K562 (cell line): Measurements from ENCODE around the gene RET. TPM values are rescaled to one million over a fixed set of nuclear protein-coding genes. Genes with fewer than 3 reads are reported as not detected.
A peak's percentile ranks its signal among the peaks of the same experiment; 100 is the strongest.

ENCODE experiments used
- ATF1 ChIP-seq, 2 experiments: fragments of 450-650 bp in 1 of 2; IDR thresholded peaks; 2 replicates each; pipeline ENCODE4 v1.6.1; 2016; ENCODE audit warnings: missing compliant biosample characterization in 1 of 2, missing genetic modification characterization in 1 of 2
- CCAR2 ChIP-seq: fragments of 200-400 bp; formaldehyde crosslinking; IDR thresholded peaks from 2 replicates; pipeline ENCODE4 v1.6.1; 2017; ENCODE audit warnings: mild to moderate bottlenecking, low read depth, low read length
- ELF2 ChIP-seq: fragments of 250-450 bp; sonication (Bioruptor Pico); IDR thresholded peaks from 2 replicates; pipeline ENCODE4 v1.5.0; 2021; ENCODE audit warnings: mild to moderate bottlenecking
- HDAC2 ChIP-seq: fragments of 450-650 bp; IDR thresholded peaks from 2 replicates; pipeline ENCODE4 v1.6.1; 2016; ENCODE audit warnings: mild to moderate bottlenecking
- HMGN3 ChIP-seq: IDR thresholded peaks from 2 replicates; pipeline ENCODE4 v1.6.1; 2011; ENCODE audit warnings: borderline replicate concordance, low read depth, mild to moderate bottlenecking, mixed read lengths, low read length; ENCODE audit not compliant: insufficient read length; ENCODE audit errors: extremely low read depth
- KLF10 ChIP-seq: fragments of 250-450 bp; sonication (Bioruptor Pico); IDR thresholded peaks from 2 replicates; pipeline ENCODE4 v1.6.1; 2021; ENCODE audit warnings: matching md5 sums
- NFATC3 ChIP-seq: fragments of 450-650 bp; IDR thresholded peaks from 2 replicates; pipeline ENCODE4 v1.6.1; 2017; ENCODE audit warnings: mild to moderate bottlenecking
- SMARCE1 ChIP-seq: fragments of 450-650 bp; IDR thresholded peaks from 2 replicates; pipeline ENCODE4 v1.7.1; 2016; ENCODE audit warnings: mild to moderate bottlenecking
- SMC3 ChIP-seq: conservative IDR thresholded peaks from 2 replicates; pipeline ENCODE4 v1.6.1; 2011; ENCODE audit warnings: low read depth, low read length, improper control_type of control experiment; ENCODE audit not compliant: insufficient read depth
- VEZF1 ChIP-seq: fragments of 200-800 bp; sonication (Bioruptor generic); IDR thresholded peaks from 2 replicates; pipeline ENCODE4 v1.6.1; 2017; ENCODE audit warnings: missing genetic modification characterization, missing compliant biosample characterization
- ZNF354B ChIP-seq: fragments of 250-450 bp; sonication (Bioruptor Pico); IDR thresholded peaks from 2 replicates; pipeline ENCODE4 v1.4.0; 2020
- ZNF436 ChIP-seq: fragments of 250-450, 450-650 bp; sonication (Bioruptor Pico); formaldehyde crosslinking; IDR thresholded peaks from 2 replicates; pipeline ENCODE4 v1.7.0; 2020; ENCODE audit warnings: mild to moderate bottlenecking
- polyA plus RNA-seq, 8 experiments: library from polyadenylated mRNA; depleted of rRNA in 4 of 8; stranded (reverse) in 5 of 8; unstranded in 3 of 8; fragments of >200 nt; fragmentation: Nextera tagmentation in 2 of 8; fragmentation: Illumina TruSeq in 1 of 8; extraction: Ambion mirVana in 2 of 8; extraction: Trizol in 1 of 8; gene quantifications; 2 replicates each; pipeline versions ENCODE4 v1.2.1 to v1.2.3, GENCODE V29; 2011 to 2014; ENCODE audit warnings: inconsistent platforms in 1 of 8, missing spikeins in 1 of 8
- total RNA-seq, 7 experiments: library from RNA; depleted of rRNA in 6 of 7; stranded (reverse); fragments of >200 nt in 6 of 7; fragmentation: Illumina TruSeq in 2 of 7; extraction: Trizol in 2 of 7; gene quantifications; 2 replicates each; pipeline versions ENCODE4 v1.2.1 to v1.2.3, GENCODE V29; 2011 to 2021; ENCODE audit warnings: low replicate concordance in 1 of 7
- TF ChIP-seq, protein P1 (sequence below): fragments of 200-800 bp; sonication (Bioruptor generic); IDR thresholded peaks from 2 replicates; pipeline ENCODE4 v1.6.1; 2016; ENCODE audit warnings: missing genetic modification characterization, missing compliant biosample characterization
- TF ChIP-seq, protein P2 (sequence below), 2 experiments: fragments of 450-650 bp in 1 of 2; sonication (generic) in 1 of 2; formaldehyde crosslinking in 1 of 2; IDR thresholded peaks in 1 of 2; conservative IDR thresholded peaks in 1 of 2; 2 replicates each; pipeline versions ENCODE4 v1.6.1 to v1.8.1; 2016 to 2023; ENCODE audit warnings: mild to moderate bottlenecking in 2 of 2, moderate library complexity in 2 of 2, inconsistent platforms in 1 of 2, missing genetic modification reagents in 1 of 2
- TF ChIP-seq, protein P3 (sequence below): fragments of 450-650 bp; IDR thresholded peaks from 2 replicates; pipeline ENCODE4 v1.6.1; 2016; ENCODE audit warnings: low read depth, mild to moderate bottlenecking, moderate library complexity
- TF ChIP-seq, protein P4 (sequence below): fragments of 450-650 bp; IDR thresholded peaks from 2 replicates; pipeline ENCODE4 v1.6.1; 2016; ENCODE audit warnings: borderline replicate concordance

The RET gene
- total and polyA plus RNA-seq, 9 of the 15 experiments (the other 6 are each of a cell fraction or from before 2014, with no cell fraction given): 0.04 to 0.05 TPM; not detected in 7

DNA sequence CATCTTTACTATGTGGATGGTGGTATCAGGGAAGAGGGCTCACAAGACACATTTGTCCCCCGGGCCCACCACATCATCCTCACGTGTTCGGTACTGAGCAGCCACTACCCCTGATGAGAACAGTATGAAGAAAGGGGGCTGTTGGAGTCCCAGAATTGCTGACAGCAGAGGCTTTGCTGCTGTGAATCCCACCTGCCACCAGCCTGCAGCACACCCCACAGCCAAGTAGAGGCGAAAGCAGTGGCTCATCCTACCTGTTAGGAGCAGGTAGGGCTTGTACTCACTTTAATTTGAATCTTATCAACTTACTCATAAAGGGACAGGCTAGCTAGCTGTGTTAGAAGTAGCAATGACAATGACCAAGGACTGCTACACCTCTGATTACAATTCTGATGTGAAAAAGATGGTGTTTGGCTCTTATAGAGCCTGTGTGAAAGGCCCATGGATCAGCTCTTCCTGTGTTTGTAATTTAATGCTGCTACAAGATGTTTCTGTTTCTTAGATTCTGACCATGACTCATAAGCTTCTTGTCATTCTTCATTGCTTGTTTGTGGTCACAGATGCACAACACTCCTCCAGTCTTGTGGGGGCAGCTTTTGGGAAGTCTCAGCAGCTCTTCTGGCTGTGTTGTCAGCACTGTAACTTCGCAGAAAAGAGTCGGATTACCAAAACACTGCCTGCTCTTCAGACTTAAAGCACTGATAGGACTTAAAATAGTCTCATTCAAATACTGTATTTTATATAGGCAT, 52.3 kb downstream of the RET start (continued):
- peak; percentile 52 for TF ChIP-seq VEZF1 (CRISPR knock-in tag)
- no peak for TF ChIP-seq HDAC2
- TF ChIP-seq, protein P1, sequence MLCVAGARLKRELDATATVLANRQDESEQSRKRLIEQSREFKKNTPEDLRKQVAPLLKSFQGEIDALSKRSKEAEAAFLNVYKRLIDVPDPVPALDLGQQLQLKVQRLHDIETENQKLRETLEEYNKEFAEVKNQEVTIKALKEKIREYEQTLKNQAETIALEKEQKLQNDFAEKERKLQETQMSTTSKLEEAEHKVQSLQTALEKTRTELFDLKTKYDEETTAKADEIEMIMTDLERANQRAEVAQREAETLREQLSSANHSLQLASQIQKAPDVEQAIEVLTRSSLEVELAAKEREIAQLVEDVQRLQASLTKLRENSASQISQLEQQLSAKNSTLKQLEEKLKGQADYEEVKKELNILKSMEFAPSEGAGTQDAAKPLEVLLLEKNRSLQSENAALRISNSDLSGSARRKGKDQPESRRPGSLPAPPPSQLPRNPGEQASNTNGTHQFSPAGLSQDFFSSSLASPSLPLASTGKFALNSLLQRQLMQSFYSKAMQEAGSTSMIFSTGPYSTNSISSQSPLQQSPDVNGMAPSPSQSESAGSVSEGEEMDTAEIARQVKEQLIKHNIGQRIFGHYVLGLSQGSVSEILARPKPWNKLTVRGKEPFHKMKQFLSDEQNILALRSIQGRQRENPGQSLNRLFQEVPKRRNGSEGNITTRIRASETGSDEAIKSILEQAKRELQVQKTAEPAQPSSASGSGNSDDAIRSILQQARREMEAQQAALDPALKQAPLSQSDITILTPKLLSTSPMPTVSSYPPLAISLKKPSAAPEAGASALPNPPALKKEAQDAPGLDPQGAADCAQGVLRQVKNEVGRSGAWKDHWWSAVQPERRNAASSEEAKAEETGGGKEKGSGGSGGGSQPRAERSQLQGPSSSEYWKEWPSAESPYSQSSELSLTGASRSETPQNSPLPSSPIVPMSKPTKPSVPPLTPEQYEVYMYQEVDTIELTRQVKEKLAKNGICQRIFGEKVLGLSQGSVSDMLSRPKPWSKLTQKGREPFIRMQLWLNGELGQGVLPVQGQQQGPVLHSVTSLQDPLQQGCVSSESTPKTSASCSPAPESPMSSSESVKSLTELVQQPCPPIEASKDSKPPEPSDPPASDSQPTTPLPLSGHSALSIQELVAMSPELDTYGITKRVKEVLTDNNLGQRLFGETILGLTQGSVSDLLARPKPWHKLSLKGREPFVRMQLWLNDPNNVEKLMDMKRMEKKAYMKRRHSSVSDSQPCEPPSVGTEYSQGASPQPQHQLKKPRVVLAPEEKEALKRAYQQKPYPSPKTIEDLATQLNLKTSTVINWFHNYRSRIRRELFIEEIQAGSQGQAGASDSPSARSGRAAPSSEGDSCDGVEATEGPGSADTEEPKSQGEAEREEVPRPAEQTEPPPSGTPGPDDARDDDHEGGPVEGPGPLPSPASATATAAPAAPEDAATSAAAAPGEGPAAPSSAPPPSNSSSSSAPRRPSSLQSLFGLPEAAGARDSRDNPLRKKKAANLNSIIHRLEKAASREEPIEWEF (CRISPR knock-in tag): no peak
- no peak for TF ChIP-seq ATF1 (CRISPR knock-in tag; IDR thresholded peaks at IDR 0.05)
- TF ChIP-seq ATF1 (tag; IDR thresholded peaks at IDR 0.05): 0 out of 2 replicates have a peak, but pooled peaks have one; percentile 23
- TF ChIP-seq, protein P2, sequence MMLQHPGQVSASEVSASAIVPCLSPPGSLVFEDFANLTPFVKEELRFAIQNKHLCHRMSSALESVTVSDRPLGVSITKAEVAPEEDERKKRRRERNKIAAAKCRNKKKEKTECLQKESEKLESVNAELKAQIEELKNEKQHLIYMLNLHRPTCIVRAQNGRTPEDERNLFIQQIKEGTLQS (IDR thresholded peaks at IDR 0.05): peak; percentile 74
- TF ChIP-seq, protein P2 (CRISPR knock-in tag; conservative IDR thresholded peaks at IDR 0.05): no peak
- TF ChIP-seq KLF10 (CRISPR knock-in tag): no peak
- no peak for TF ChIP-seq ZNF354B (CRISPR knock-in tag)
- no peak for TF ChIP-seq SMC3
- no peak for TF ChIP-seq HMGN3
- no peak for TF ChIP-seq ZNF436 (CRISPR knock-in tag)
- TF ChIP-seq, protein P3, sequence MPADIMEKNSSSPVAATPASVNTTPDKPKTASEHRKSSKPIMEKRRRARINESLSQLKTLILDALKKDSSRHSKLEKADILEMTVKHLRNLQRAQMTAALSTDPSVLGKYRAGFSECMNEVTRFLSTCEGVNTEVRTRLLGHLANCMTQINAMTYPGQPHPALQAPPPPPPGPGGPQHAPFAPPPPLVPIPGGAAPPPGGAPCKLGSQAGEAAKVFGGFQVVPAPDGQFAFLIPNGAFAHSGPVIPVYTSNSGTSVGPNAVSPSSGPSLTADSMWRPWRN: peak; percentile 38
- TF ChIP-seq CCAR2: no peak
- peak; percentile 66 for TF ChIP-seq SMARCE1
- TF ChIP-seq ELF2 (CRISPR knock-in tag): no peak
- no peak for TF ChIP-seq NFATC3
- TF ChIP-seq, protein P4, sequence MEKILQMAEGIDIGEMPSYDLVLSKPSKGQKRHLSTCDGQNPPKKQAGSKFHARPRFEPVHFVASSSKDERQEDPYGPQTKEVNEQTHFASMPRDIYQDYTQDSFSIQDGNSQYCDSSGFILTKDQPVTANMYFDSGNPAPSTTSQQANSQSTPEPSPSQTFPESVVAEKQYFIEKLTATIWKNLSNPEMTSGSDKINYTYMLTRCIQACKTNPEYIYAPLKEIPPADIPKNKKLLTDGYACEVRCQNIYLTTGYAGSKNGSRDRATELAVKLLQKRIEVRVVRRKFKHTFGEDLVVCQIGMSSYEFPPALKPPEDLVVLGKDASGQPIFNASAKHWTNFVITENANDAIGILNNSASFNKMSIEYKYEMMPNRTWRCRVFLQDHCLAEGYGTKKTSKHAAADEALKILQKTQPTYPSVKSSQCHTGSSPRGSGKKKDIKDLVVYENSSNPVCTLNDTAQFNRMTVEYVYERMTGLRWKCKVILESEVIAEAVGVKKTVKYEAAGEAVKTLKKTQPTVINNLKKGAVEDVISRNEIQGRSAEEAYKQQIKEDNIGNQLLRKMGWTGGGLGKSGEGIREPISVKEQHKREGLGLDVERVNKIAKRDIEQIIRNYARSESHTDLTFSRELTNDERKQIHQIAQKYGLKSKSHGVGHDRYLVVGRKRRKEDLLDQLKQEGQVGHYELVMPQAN: no peak
